ENCODE measurements around the gene CARMIL1.
"Not testable (repeated sequence)": the region's sequence is repeated elsewhere in the genome, so short reads cannot be mapped to it uniquely, and the experiment has no call there.

CARMIL1 gene

DNA sequence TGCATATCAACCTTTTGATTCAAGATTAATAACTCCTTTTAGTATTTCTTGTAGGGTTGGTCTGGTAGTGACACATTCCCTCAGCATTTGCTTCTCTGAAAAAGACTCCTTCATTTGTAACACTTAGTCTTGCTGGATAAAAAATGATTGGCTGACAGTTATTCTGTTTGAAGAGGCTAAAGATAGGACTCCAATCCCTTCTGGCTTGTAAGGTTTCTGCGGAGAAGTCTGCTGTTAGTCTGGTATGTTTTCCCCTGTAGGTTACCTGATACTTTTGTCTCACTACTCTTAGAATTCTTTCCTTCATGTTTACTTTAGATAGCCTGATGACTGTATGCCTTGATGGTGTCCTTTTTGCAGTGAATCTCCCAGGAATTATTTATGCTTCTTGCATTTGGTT is 96.0 kb downstream of the CARMIL1 start:
- DNase-seq: no peak

DNA sequence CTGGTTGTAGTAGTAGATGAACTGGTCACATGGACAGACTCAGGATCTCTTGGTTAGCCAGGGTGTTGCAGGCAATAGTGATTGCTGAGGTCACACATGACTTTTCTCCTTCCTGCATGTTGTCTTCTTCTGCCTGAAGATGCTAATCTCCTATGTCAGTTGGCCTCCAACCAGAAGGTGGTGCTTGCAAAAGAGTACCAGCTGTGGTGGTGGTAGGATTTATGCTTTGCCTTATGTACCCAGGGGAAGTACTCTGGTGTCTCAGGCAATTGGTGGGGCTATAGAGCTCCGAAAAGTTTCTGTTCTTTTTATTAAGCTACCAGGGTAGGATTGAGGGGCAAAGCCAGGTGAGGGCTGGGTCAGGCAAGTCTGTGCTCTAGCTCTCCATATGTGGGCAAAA is 98.5 kb downstream of the CARMIL1 start:
- DNase-seq: no peak

DNA sequence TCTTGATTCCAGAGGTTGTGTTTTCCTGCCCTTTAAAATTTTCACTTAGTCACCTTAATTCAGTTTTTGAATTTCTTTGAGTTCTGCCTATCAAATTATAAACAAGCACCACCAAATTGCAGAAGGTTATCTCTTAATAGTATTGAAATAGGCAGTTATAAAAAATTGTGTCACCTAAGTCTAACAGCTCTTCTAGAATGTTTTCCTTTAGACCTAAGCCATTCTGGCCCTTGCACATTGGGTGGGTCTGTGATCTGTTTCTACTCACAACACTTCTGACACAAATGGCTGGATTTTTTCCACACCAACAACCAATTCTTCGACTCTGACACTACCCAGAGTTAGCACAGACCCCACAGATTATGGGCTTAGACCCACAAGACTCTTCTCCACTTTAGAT is 101.9 kb downstream of the CARMIL1 start:
- DNase-seq: no peak

DNA sequence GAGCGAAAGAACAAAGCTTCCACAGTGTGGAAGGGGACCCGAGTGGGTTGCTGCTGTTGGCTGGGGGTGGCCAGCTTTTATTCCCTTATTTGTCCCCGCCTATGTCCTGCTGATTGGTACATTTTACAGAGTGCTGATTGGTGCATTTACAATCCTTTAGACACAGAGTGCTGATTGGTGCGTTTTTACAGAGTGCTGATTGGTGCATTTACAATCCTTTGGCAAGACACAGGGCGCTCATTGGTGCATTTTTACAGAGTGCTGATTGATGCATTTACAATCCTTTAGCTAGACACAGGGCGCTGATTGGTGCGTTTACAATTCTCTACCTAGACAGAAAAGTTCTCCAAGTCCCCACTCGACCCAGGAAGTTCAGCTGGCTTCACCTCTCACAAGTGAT is 103.3 kb downstream of the CARMIL1 start:
- not testable (repeated sequence) for DNase-seq

DNA sequence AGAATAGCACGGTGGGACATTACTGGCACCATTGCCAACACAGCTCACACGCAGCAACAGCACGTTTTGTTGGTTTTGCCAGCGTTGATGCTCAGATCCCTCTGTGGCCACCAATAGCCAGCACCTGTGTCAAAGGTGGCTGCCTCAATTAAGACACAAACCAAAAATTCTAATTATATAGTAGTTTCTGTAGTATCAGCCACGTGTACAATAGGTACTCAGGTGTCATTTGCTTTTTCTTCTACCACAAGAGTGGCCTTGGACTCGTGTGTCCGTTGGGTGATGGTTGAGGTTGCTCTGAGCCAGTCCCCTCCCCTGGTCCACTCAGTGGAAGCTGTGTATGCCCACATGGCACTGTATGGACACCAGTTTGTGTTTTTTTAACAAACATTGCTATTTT is 105.1 kb downstream of the CARMIL1 start:
- no peak for DNase-seq

DNA sequence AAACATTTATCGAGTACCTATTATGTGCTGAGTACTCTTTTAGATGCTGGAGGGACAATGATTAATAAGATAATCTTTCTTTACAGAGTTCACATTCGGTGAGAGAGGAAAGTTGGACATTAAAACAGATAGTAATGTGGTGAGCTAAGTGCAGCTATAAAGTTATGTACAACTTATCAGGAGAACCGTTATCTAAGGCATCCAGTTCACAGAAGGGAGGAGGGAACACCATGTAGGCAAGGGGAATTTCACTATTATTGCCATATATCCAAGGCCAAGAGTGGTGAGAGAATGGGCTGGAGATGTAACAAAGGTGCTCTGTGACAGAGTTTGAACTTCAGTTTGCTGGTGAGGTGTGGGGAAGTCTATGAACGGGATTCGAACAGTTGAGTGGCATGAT is 105.8 kb downstream of the CARMIL1 start:
- no peak for DNase-seq

DNA sequence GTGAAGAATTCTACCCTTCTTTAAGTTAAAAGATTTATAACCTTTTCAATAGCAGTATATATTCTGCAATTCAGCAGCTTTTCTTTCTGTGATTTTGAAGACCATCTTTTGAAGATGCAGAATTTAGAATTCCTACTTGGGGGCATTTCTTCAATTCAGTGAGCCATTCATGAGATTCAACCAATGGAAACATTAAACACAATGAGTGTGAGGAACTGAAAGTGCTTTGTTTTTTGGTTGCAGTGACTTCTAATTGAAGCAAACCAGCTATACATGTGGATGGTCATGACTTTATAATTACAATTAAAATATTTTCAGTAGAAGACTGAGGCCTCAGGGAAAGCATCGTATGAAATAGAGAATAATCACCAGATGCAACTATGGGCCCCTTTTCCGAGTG is 108.3 kb downstream of the CARMIL1 start:
- DNase-seq: no peak

DNA sequence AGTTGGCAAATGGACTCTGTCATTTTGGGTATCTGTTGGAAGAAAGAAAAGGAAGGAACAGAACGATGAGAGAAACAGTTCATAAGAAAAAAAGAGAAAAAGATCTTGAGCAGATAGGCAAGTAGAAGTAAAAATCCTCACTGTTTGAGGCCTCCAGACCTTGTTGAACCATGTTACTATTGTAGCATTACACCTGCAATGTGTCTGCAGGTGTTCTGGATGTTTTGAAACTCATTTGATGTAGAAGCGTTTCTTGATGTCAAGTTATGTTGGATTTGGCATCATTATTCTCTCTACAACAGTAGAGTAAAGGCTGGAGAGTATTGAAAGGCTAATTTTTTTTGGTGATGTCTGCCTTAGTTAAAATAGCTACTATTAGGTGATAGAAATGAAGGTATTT is 108.7 kb downstream of the CARMIL1 start:
- DNase-seq: no peak

DNA sequence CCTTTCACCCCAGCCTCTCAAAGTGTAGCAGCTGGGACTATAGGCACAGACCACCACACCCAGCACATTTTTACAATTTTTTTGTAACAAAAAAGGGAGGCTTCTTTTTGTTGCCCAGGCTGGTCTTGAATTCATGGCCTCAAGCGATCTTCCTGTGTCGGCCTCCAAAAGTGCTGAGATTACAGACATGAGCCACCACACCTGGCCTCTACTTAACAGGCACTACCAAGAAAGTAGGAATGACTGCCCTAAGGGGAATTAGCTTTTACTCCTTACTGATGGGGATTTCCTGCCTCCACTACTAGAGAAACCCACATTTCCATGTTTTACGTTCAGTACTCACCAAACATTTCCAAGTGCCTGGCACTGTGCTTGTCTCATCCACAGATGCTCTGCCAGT is 109.6 kb downstream of the CARMIL1 start:
- DNase-seq: no peak

DNA sequence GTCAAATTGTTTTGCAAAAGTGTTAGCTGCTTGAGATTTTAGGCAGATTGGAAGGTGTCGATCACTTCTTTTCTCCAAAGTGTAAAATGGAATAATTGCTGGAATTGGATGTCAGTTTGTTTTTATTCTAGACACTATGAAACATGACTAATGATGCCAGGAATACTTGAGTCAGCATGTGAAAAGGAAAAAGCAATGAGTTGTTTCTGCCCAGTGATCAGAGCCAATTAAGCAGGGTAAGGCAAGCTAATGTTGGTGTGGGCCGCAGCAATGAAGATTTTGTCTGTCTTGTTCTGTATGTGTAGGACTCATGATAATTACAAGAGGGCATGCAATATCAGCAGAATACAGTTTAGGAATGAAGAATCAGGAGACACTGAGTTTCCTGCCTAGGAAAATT is 110.3 kb downstream of the CARMIL1 start:
- DNase-seq: peak; percentile 39

DNA sequence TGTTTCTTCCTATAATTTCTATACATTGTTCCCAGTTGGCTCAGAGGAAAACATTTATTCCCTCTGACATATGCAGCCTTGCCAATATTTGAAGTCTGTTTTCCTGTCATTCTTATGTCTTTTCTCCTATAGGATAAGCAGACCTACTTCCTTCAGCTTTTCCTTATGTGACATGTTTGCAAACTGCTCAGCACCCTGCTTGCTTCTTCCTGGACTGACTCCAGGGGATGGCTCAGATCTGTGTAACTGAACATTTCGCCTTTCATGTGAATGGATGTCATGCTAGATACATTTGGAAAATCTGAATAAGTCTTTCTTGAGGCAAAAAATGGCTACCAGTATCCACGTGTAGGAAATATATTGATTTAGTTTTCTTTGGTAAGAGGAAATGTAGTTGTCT is 113.2 kb downstream of the CARMIL1 start:
- DNase-seq: no peak

DNA sequence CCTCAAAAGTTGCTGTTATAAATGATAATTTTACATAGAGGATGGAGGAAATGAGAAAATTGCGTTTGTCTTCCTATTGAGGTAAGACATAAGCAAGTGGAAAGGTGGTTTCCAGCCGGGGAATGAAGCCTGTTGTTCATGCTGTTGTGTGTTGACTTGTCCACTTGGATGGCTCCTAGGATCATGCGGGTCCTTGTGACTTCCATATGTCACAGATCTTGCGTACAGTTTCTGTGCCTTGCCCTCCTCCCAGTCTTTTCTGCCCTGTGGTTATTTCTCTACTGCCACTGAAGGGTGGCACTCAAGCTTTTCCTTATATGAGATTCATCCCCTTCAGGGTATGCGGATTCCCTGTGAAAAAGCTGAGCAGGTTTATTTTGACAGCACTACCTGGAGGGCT is 116.6 kb downstream of the CARMIL1 start:
- DNase-seq: no peak

DNA sequence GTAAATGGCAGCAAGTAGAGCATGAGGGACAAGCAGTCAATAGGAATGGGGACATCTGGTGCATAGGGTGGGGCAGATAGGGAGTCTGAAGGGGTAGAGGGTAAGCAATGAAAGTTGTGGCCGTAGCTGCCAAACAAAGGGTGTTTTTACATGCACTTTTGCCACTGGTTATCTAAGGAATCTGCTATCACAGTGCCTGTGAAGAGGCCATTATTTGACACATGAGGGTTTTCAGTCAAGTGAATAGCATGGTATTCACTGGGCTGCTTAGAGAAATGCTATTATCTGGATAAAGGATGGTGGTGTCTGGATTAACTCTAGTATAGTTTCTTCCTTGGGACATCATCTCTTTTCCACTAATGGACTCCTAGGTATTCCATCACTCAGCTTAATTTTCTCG is 118.2 kb downstream of the CARMIL1 start:
- no peak for DNase-seq

DNA sequence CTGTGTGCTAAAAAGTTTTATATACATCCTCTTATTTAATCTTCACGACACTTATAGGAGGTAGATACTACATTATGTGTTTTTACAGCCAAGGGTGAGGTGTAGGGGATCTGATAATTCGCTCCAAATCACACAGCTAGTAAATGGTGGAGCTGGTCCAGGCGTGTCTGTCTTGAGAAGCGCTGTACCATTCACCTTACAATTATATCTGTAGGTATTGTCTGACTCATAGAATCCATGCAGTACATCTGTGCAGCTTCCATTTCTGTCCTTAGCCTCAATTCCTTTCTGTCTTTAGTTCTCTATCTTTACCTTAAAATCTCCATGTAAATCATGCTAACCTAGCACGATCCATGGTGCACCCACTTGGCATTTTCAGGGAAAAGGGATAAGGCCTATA is 120.7 kb downstream of the CARMIL1 start:
- DNase-seq: no peak

DNA sequence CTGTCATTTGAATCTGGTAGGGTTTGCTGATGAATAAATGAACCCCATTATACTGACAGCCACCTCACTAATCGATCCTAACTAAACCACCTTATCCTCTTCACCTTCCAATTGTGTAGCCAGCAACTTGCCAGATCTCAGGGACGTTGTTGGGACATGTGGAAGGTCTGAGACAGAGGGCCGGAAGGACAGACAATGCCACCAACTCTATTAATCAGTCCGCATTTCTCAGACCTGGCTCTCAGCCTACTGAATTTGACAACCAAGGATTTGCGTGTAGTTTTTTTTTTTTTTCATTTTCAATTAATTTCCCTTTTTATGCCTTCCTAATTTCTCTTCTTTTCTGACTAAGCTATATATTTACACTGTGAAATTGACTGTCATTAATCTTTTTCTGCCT is 122.5 kb downstream of the CARMIL1 start:
- DNase-seq: no peak

DNA sequence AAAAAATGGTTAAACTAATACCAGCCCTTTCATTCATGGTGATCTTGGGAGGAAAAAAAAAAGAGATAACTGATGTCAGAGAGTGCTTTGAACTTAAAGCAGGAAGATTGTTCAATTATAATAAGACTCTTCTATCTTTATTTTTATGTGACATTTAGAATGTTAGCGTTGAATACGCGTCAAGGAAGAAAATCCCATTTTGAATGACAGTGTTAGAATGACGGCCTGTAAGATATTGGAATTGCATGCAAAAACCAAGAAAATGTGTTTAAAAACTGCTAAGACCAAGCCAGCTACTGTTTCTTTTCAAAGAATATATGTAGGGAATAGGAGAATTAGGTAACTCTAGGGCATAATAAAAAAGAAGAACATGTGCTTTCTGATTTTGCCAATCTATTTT is 123.0 kb downstream of the CARMIL1 start:
- DNase-seq: no peak

DNA sequence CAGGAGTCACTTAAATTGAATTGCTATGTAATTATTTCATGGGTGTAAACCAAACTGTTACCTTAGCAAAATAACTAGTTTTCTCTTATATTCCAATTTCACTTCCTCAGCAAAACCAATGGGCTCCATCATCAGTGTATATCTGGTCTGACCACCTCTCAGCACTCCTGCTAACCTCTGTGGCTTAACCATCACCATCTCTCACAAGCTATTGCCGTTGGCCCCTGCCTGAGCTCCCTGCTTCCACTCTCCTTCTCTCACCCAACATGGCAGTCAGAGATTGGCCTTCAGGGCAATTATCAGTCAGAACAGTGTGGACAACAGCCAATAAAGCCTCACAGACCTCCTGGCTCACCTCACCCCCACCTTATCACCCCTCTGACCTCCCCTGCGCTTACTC is 124.0 kb downstream of the CARMIL1 start:
- no peak for DNase-seq

DNA sequence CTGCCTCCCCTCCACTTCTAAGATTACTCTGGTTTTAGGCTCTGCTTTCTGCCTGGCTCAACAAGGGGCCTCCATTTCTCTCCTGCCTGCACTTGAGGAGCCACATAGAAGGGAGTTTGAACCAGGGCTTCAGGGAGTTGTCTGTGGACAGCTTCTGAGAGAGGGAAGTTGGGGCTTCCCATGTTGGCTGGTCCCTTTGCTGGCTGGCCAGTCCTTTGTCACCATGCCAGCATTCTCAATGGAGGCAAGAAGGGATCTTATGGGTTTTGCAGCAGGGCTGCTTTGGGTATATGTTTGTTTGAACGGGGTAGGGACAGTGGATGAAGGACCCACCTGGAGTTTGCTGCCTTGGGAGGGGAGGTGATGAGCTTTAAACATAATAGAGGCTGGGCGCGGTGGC is 124.9 kb downstream of the CARMIL1 start:
- DNase-seq: no peak

DNA sequence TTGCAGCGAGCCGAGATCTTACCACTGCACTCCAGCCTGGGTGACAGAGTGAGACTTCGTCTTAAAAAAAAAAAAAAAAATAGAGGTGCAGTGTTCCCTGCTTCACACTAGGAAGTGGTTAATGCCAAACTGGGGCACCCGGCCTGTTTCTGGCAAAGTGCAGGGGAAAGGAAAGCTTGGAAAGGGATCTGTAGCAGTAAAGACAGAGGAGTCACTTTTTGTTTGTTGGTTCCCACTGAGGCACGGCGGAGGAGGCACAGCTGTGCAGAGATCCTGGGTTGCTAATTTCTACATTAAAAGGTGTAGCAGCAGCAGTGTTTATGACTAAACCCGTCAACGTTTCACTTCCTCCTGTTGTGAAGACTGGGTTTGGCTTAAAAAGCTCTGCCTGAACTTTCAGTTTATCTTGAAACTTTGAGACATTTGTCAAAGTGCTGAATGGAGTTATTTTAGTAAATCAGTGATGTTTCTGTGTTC is 125.6 kb downstream of the CARMIL1 start:
- DNase-seq: peak; percentile 74

DNA sequence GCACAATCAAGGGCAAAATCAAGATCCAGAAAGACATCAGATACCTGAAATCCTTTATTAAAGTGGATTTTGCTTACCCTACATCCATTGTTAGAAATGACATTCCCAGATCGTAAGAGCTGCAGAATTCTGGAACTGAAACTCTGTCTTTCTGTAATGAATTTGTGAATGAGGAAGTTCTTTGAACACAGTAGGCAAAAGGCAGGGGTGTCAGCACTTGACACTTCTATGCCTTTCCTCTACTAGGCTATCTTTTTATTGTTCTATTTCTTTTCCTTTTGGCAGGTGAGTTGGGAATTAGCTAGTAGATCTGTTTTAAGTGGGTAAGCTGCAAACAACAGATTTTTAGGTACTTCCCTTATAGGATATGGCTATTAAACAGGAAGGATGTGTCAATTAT is 126.3 kb downstream of the CARMIL1 start:
- no peak for DNase-seq

DNA sequence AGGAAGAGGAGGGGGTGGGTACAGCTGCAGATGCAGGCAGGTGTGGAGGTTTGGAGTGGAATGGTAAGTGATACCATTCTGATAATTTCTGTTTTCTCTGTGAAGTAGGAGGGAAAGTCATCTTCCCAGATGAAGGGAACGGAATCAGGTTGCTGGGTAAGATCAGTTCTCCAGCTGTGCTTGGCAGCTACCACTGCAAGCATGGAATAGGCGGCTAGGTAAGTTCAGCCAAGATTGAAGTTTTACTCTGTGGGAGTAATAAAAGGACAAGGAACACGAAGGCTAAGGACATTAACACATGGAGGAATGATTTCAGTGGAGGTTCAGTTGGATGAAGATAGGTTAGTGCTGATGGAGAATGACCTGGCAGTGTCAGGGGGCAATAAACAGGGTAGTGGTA is 128.3 kb downstream of the CARMIL1 start:
- no peak for DNase-seq

DNA sequence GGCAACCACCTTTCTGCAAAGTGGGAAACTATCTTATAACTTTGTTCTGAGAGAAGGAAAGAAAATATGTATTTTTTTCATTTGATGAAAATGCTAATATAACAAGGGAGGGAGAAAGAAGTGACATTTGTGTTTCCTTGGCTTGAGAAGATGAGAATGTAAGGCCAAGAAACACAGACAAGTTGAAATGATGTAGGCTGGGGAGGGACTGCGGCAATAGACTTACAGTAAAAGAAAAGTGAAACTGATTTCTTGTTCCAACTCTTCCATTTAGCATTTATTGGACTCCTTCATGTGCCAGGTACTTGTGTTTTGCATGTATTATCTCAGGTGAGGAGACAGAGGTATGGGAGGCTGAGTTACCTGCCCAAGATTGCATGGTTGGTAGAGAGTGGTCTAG is 130.9 kb downstream of the CARMIL1 start:
- DNase-seq: no peak

DNA sequence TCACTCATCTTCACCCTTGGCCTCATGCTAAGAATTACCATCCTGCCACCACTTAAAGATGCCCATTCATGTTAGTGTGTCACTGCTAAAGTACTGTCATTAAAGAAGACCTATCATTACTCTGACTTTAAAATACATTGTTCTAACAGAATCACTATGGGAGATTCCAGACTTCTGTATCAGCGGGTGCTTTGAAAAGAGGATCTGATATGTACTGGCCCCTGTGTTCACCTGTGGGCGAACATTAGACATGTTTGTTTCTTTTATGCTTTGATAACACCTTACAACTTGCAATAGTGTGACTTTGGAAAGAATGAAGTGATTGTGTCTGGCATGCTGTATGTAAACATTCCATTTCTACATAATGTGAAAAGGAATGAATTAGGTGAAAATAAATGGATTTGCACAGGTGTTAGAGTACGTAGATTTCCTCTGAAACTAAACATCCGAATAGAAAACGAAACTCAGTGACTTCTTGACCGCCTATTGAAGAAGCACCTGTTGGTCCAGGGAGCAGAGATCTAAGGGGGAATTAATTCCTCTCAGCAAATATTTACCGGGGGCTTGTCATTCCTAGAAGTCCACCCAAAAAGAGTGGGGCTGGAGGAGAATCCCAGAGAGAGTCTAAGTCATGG is 132.3 kb downstream of the CARMIL1 start:
- no peak for DNase-seq

DNA sequence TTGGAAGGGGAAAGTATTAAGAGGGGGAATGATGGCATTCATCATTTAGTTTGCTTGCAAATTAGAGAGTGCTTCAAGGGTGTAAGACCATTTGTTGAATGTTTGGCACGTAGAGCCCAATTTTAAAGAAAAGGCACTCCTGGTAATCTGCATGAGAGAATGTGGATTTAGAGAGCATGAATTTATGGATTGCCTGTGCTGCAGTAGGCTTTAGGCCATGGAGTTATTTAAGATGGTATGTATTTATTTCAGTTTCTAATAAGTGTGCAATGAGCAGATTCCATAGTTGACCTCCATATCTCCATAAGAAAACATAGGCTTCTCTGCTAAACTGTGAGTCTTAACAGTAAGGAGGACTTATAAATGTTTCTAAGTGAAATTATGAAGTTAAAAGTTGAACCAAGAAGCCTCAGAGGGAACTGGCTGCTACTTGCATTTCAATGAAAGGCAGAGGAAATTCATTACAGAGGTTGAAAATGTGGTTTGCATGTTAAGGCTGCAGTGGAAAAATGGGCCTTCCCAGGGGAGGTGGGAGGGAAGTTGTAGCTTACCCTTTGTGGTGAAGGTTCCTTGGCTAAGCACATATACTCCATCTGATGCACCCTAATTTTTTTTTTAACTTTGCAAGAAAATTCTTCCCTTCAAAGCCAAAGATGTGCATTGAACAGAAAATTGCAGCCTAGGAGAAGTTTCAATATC is 134.2 kb downstream of the CARMIL1 start:
- no peak for DNase-seq

DNA sequence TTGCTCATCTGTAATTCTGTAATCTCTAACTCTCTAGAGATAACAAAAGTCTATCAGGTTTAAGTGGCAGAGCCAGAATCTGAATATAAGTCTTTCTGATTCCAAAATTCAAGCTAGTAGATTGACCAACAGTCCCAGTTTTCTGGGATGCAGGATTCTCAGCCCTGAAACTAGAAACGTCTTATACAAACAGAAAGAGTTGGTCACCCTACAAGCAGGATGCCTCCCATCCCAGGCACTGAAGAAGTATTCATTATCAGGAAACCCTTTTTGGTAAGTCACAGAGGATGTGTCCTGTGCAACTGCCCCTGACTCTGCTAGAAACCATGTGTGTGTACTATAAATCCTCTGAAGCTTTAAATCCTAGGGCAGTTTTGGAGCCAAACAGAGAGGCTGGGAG is 135.0 kb downstream of the CARMIL1 start:
- no peak for DNase-seq
